ENCODE data around the gene LARP4B.

LARP4B gene

DNA sequence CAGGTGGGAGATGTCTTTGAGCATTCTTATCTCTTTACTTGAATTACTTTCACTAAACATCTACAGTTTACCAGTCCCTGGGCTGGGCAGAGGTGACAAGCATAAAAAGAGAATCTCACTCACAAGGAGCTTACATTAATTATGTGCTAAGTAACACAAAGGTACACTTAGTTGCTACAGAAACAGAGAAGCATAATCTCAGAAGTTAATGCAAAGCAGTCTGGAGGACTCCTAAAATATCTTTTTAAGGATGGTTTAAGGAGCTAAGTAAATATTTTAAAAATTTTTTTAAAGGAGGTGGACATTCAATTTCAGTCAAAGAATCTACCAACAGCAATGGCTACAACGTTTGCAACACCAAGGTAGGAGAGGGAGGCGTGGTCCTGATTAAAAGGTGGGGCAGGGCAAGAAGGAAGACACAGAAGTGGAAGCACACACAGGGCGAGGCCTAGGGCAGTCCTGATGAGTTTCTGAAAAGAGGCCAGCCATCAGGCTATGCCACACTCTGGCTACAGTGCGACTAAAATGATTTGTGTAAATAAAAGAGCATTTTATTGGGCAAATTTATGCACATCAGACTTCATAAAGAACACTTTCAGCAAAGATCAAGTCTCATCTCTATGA lies 5.3 kb downstream of the LARP4B start:
- DNase-seq = no peak
- TF ChIP-seq POLR2A (IDR thresholded peaks at IDR 0.05; ENCODE audit: low read length) = no peak
- TF ChIP-seq GATA1 (IDR thresholded peaks at IDR 0.05; ENCODE audit: low read depth, low read length) = no peak

DNA sequence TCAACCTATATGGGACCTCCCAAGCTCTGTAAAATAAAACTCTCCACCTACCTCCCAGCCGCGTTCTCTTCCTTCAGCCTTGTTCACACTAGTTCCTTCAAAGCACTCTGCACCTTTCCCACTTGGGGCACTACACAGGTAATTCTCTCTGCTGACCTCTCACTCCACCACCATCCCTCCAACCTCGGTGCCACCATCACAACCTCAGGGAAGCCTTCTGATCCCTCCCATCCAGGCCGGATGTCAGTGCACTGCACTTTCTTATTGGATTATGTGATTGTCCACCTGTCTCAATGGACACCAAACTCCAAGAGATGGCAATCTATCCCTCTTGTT lies 7.0 kb downstream of the LARP4B start:
- TF ChIP-seq POLR2A (IDR thresholded peaks at IDR 0.05; ENCODE audit: low read length) = no peak

DNA sequence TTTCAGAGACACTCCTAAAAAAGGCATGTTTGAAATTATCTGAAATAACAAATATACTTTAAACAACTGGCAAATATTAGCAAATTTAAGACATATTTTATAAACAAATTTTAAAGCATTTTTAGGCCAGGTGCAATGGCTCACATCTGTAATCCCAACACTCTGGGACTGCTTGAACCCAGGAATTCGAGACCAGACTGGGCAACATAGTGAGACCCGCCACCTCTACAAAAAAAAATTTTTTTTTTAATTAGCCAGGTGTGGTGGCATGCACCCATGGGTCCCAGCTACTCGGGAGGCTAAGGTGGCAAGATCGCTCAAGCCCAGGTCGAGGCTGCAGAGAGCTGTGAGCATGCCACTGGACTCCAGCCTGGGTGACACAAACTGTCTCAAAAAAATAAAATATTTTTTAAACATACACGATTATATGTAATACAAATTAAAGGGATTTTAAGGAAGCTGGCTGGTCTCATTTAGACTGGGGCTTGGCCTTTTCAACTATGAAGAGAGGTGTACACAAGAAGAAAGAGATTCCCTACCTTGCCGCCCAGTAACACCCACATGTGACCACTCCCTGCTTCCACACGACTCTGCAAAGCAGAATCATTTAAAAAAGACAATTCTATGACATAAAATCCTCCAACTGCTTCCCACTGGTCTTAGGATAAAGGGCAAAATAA lies 7.5 kb downstream of the LARP4B start:
- no peak for DNase-seq
- TF ChIP-seq GATA1 (IDR thresholded peaks at IDR 0.05; ENCODE audit: low read depth, low read length) (no peak), POLR2A (IDR thresholded peaks at IDR 0.05; ENCODE audit: low read length) (no peak)

More for the DNA sequence above, 7.0 kb downstream of the LARP4B start:
- no peak for DNase-seq

DNA sequence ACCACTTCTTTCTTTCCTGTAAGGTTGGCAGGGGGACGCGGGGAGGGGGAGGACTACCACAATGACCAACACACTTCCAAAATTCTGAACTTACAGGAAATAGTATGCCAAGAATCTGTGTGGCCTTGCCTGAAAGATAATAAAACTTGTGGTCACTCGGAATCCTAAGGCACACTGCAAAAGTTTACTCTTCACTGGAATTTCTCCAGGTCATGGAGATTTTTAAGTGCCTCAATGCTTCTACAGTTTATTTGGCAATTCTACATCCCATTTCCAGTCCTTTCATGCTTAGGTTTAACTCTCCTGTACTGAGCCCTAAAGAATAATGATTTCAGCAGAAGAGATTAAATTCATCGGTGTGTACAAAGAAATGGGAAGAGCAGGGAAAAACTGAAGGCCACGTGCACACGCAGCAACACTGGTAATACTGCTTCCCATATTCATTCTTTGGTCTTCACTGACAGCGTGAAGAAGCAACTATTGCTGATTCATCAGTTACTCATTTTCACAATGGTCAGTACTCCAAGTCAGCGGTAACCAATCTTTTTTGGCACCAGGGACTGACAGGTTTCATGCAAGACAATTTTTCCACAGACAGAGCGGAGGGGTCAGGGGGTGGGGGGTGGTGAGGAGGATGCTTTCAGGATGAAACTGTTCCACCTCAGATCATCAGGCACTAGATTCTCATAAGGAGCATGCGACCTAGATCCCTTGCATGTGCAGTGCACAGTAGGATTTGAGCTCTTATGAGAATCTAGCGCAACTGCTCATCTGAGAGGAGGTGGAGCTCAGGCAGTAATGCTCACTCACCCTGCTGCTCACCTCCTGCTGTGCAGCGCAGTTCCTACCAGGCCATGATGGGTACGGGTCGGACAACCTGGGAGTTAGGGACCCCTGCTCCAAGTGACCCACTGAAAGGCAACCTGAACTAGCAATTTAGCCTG lies 9.8 kb downstream of the LARP4B start:
- DNase-seq = no peak
- no peak for TF ChIP-seq GATA1 (IDR thresholded peaks at IDR 0.05; ENCODE audit: low read depth, low read length)
- TF ChIP-seq POLR2A (IDR thresholded peaks at IDR 0.05; ENCODE audit: low read length) = no peak

DNA sequence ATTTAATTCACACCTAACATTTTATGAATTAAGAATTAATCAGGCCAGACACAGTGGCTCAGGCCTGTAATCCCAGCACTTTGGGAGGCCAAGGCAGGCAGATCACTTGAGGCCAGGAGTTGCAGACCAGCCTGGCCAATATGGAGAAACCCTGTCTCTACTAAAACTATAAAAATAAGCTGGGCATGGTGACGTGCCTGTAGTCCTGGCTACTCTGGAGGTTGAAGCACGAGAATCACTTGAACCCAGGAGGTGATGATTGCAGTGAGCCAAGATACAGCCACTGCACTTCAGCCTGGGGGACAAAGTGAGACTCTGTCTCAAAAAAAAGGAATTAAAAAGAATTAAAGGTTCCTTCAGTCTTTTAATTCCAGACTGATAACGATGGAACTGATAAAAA lies 11.1 kb downstream of the LARP4B start:
- DNase-seq = no peak
- TF ChIP-seq POLR2A (IDR thresholded peaks at IDR 0.05; ENCODE audit: low read length) (no peak), GATA1 (IDR thresholded peaks at IDR 0.05; ENCODE audit: low read depth, low read length) (no peak)

DNA sequence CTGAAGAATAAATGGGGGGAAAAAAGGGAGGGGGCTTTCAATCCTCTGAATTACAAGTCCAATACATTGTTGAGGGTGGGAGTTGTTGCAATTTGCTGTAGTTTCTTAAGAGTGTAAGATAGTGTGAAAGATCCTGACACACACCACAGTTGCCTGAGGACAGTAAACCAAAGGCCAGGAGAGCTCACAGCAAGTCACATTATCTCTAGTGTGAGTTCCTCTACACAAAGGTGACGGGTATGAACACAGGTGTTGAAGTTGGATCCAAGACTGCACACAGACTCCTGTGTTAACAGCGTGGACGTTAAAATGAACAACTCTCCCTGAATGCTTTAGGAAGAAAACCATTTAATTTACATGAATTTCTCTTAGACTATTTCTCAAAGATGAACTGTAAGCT lies 12.0 kb downstream of the LARP4B start:
- DNase-seq = no peak
- TF ChIP-seq POLR2A (IDR thresholded peaks at IDR 0.05; ENCODE audit: low read length) = no peak
- no peak for TF ChIP-seq GATA1 (IDR thresholded peaks at IDR 0.05; ENCODE audit: low read depth, low read length)

DNA sequence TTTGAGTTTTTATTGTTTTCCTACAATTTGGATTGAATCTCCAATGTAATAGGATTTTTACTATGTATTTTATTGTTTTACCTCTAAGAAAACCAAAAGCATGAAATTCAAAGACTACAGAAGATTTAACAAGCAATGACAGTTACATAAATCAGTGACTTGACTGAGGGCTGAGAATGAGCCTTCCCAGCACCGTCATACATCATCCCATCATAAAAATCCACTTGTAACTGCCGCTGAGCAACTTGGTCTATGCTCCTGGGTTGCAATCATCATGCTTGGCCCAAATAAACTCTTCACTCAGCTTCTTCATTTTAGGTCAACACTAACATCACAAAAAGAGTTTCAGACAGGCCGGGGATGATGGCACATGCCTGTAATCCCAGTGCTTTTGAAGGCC lies 13.5 kb downstream of the LARP4B start:
- TF ChIP-seq POLR2A (IDR thresholded peaks at IDR 0.05; ENCODE audit: low read length) (no peak), GATA1 (IDR thresholded peaks at IDR 0.05; ENCODE audit: low read depth, low read length) (no peak)
- DNase-seq = no peak

DNA sequence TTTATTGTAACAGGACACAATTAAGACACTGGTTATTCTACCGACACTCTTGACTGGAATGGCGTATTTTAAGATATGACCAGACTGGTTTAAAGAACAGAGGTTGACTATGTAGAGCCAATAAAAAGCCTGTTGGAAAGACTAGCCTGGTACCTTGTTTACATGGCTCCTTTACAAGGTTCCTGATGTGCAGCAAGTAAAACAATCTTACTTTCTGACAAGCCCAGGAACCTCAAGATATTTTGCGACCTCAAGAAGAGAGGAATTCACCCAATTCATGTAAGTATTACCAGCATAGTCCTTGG lies 14.1 kb downstream of the LARP4B start:
- TF ChIP-seq GATA1 (IDR thresholded peaks at IDR 0.05; ENCODE audit: low read depth, low read length) (no peak), POLR2A (IDR thresholded peaks at IDR 0.05; ENCODE audit: low read length) (no peak)

DNA sequence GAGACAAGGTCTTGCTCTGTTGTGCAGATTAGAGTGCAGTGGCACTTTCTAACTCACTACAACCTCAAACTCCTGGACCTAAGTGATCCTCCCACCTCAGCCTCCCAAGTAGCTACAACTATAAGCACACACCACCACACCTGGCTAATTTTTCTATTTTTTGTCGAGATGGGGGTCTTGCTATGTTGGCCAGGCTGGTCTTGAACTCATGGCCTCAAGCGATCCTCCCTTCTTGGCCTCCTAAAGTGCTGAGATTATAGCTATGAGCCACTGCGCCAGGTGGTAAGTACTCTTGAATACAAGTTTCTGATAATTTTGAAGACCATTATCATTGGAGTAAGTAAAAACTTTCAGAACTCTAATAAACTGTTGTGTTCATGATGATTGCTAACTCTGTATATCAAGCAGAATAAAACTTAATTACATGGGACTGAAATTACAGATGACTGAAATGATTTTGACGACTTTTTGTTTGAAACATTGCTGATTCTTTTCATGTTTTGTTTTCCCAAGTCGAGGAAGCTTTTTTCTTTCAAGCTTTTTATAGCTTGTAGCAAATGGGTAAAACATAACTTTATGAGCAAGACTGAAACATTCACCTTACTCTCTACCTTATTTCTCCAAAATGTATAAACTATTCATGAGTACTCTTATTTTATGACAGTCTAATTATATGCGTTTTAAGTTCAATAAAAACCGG lies 14.6 kb downstream of the LARP4B start:
- TF ChIP-seq GATA1 (IDR thresholded peaks at IDR 0.05; ENCODE audit: low read depth, low read length) = no peak
- no peak for TF ChIP-seq POLR2A (IDR thresholded peaks at IDR 0.05; ENCODE audit: low read length)

More for the DNA sequence above, 14.1 kb downstream of the LARP4B start:
- no peak for DNase-seq

DNA sequence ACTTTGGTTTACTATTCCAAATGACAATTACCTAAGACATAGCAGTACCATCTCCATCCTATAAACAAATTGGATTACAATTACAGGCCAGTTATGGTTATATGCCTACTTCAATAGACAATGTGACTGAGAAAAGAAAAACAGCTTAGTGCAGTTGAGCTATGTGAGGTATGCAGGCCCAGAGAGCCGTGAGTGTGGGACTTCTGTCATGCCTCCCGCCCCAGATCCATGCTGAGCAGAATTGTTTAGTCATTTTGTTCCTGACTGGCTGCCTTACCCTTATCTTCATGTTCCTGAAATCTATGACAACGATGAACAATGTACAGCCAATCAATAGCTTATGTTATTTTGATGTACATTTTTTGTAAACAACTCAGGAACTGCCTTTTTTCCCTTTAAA lies 21.7 kb downstream of the LARP4B start:
- DNase-seq = peak in 1 of 2 experiments; percentile 11
- no peak for TF ChIP-seq POLR2A (IDR thresholded peaks at IDR 0.05; ENCODE audit: low read length)
- no peak for TF ChIP-seq GATA1 (IDR thresholded peaks at IDR 0.05; ENCODE audit: low read depth, low read length)

More for the DNA sequence above, 14.6 kb downstream of the LARP4B start:
- no peak for DNase-seq

DNA sequence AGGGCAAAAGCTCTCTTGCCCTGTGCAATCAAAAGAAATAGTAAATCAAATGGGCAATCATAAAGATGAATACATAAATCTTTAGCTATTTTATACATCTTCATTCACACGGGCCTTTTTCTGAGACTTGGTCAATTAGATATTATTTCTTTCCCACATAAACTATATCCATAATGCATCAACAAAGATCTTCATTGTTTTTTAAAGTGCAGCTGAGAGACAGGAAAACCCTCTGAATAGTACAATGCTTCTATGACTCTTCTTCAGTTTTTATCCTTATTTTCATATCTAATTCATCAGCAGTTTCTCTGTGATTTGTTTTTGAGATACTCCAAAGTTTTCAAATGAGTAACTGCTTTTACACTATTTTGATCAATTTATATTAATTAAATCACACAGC lies 25.5 kb downstream of the LARP4B start:
- TF ChIP-seq GATA1 (IDR thresholded peaks at IDR 0.05; ENCODE audit: low read depth, low read length) (no peak), POLR2A (IDR thresholded peaks at IDR 0.05; ENCODE audit: low read length) (no peak)

DNA sequence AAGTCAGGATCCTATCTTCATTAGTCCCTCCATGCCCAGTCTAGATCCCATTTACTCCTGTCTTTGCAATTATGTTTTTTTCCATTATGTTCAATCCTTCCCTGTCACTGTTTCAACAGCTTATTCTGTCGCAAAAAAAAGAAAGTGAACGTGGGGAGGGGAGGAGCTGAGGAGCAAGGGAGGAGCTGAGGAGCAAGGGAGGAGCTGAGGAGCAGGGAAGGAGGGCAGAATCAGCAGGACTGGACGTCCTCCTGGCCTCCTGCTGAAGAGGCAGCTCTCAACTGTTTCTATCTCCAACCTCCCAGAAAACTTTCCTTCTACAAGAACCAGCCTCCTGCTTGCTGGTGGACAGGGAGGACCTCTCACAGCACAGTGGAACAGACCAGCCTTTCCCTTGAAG lies 26.0 kb downstream of the LARP4B start:
- TF ChIP-seq GATA1 (IDR thresholded peaks at IDR 0.05; ENCODE audit: low read depth, low read length) (no peak), POLR2A (IDR thresholded peaks at IDR 0.05; ENCODE audit: low read length) (no peak)
- no peak for DNase-seq

More for the DNA sequence above, 25.5 kb downstream of the LARP4B start:
- DNase-seq = no peak

DNA sequence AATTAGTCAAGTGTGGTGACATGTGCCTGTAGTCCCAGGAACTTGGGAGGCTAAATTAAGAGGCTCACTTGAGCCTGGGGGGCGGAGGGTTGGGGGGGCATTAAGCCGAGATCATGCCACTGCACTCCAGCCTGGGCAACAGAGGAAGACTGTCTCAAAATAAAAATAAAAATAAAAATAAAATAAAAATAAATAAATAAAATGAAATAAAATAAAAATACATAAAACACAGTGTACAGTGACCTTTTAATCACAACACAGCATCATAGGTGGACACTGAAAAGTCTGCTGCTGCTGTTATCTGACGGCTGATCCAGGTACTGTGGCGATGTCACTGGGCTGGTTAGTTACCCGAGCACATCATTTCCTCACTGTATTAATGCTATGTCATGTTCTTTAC lies 27.1 kb downstream of the LARP4B start:
- no peak for TF ChIP-seq GATA1 (IDR thresholded peaks at IDR 0.05; ENCODE audit: low read depth, low read length)
- no peak for TF ChIP-seq POLR2A (IDR thresholded peaks at IDR 0.05; ENCODE audit: low read length)
- peak in 1 of 2 experiments; percentile 17 for DNase-seq

DNA sequence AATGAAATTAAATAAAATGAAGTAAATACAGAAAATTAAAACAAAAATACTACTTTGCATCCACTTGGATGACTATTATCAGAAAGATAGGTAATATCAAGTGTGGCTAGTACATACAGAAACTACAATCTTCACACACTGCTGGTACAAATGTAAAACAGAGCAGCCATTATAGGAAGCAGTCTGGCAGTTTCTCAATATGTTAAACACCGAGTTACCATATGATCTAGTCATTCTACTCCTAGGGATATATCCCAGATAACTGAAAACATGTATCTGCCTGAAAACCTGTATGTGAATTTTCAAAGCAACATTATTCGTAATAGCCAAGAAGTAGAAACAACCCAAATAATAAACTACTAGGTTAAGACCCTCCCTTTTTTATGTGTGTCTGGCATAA lies 33.4 kb downstream of the LARP4B start:
- TF ChIP-seq POLR2A (IDR thresholded peaks at IDR 0.05; ENCODE audit: low read length) = no peak
- no peak for TF ChIP-seq GATA1 (IDR thresholded peaks at IDR 0.05; ENCODE audit: low read depth, low read length)
- no peak for DNase-seq

Measured in erythroblast (primary cell).